Stomach (tissue), 9 donors: ENCODE measurements around the gene RAB19. TPM values are rescaled to one million over a fixed set of nuclear protein-coding genes. Genes with fewer than 3 reads are reported as not detected.

ENCODE experiments used
- DNase-seq, 2 donors: peaks; one replicate each; pipeline versions ENCODE4 v3.0.0 to v3.0.0-alpha.2; 2013 to 2019
- H3K27ac ChIP-seq, 5 donors: fragments of 200-600 bp in 4 of 5; sonication (generic) in 4 of 5; one replicate each; pipeline ENCODE4 v1.5.1; 2013 to 2019; ENCODE audit warnings: mild to moderate bottlenecking in 1 of 5, moderate library complexity in 1 of 5
- H3K27me3 ChIP-seq, 3 donors: fragments of 200-600 bp; sonication (generic); one replicate each; pipeline ENCODE4 v1.5.1; 2017 to 2019; ENCODE audit warnings: mixed run types in 1 of 3
- H3K36me3 ChIP-seq, 4 donors: fragments of 200-600 bp; sonication (generic); 1 replicate in 3 of 4; 2 replicates in 1 of 4; pipeline ENCODE4 v1.5.1; 2016 to 2019
- H3K4me1 ChIP-seq, 4 donors: fragments of 200-600 bp; sonication (generic); one replicate each; pipeline ENCODE4 v1.5.1; 2016 to 2019
- H3K4me3 ChIP-seq, 4 donors: fragments of 200-600 bp; sonication (generic) in 3 of 4; one replicate each; pipeline ENCODE4 v1.5.1; 2016 to 2019; ENCODE audit warnings: mild to moderate bottlenecking in 1 of 4
- H3K9me3 ChIP-seq, 4 donors: fragments of 200-600 bp; sonication (generic); one replicate each; pipeline ENCODE4 v1.5.1; 2016 to 2019
- CTCF ChIP-seq, 7 experiments: fragments of 450-650 bp in 4 of 7; fragments of 200-600 bp in 3 of 7; sonication (generic) in 3 of 7; IDR thresholded peaks; one replicate each; pipeline ENCODE4 v1.5.1; 2016 to 2019; ENCODE audit warnings: antibody characterized with exemption in 7 of 7, control low read depth in 2 of 7, mild to moderate bottlenecking in 1 of 7
- EP300 ChIP-seq: sonication (generic); formaldehyde crosslinking; IDR thresholded peaks from one replicate; pipeline ENCODE4 v1.6.1; 2017; ENCODE audit warnings: antibody characterized with exemption
- POLR2A ChIP-seq, 4 donors: fragments of 450-650 bp; IDR thresholded peaks; one replicate each; pipeline ENCODE4 v1.6.1; 2016; ENCODE audit warnings: antibody characterized with exemption in 4 of 4, control low read depth in 2 of 4, mild to moderate bottlenecking in 1 of 4, moderate library complexity in 1 of 4
- POLR2AphosphoS5 ChIP-seq, 3 donors: sonication (generic); formaldehyde crosslinking; IDR thresholded peaks; one replicate each; pipeline ENCODE4 v1.6.1; 2016; ENCODE audit warnings: antibody characterized with exemption in 3 of 3
- WGBS, 5 donors: extraction: QIAGEN DNeasy Blood & Tissue Kit in 3 of 5; methylation state at CpG; one replicate each; pipeline versions ENCODE4 v1.1.5 to v1.1.7; 2013 to 2018; 5-methylcytosine and 5-hydroxymethylcytosine counted together
- intact Hi-C: fragments of 100-400 bp; cut with DNase I; formaldehyde crosslinking; loops from one replicate; pipeline ENCODE4 v1.15.1; 2023; ENCODE audit warnings: low total_unique reads
- polyA plus RNA-seq, 3 donors: library from polyadenylated mRNA; stranded (reverse); fragments of 200-250 nt; gene quantifications; one replicate each; pipeline ENCODE4 v1.2.3, GENCODE V29; 2013
- total RNA-seq, 5 donors: library from RNA; depleted of rRNA; stranded (reverse); fragments of >200 nt; gene quantifications; one replicate each; pipeline versions ENCODE4 v1.1.0 to v1.2.3, GENCODE V29; 2014 to 2016
- donor health status: healthy with polysubstance abuse.
- donor health status: Bipolar disorder and iron deficiency.
- donor health status: healthy.

The RAB19 gene
- total and polyA plus RNA-seq, 8 donors: 0.20 to 4.6 (median 0.87) TPM; not detected in 3

- intact Hi-C loops: no loop called here
- Histone ChIP-seq H3K27me3 (no peaks in the 10 kb centered on the region), H3K4me1 (no peaks in the 10 kb centered on the region), H3K9me3 (no peaks in the 10 kb centered on the region), H3K36me3 (peaks cover 0 to 6% (median 2%) of the 10 kb centered on the region in 4 donors), H3K4me3 (no peak overlapping the region), H3K27ac (no peak overlapping the region)
- DNase-seq: no peak
- no peak for TF ChIP-seq POLR2AphosphoS5 (IDR thresholded peaks at IDR 0.05)
- TF ChIP-seq CTCF (IDR thresholded peaks at IDR 0.05): no peak
- TF ChIP-seq POLR2A (IDR thresholded peaks at IDR 0.05): no peak
- no peak for TF ChIP-seq EP300
- WGBS, 5 donors: 86 to 96% (median 93%) methylated on average over 11 of the region's 11 CpGs
Measured at GRCh38 chr7:140446467-140446866, 42.6 kb downstream of the RAB19 start.

- WGBS, 5 donors: 80 to 85% (median 83%) methylated on average over 7 of the region's 7 CpGs
- Histone ChIP-seq H3K27me3 (no peaks in the 10 kb centered on the region), H3K36me3 (peaks cover 0 to 19% (median 14%) of the 10 kb centered on the region in 4 donors), H3K4me1 (no peaks in the 10 kb centered on the region), H3K4me3 (no peak overlapping the region), H3K27ac (no peak overlapping the region), H3K9me3 (no peaks in the 10 kb centered on the region)
- intact Hi-C loops: no loop called here
- TF ChIP-seq POLR2AphosphoS5 (IDR thresholded peaks at IDR 0.05) (no peak), CTCF (IDR thresholded peaks at IDR 0.05) (no peak), EP300 (no peak), POLR2A (IDR thresholded peaks at IDR 0.05) (no peak)
- DNase-seq: no peak
Measured at GRCh38 chr7:140447841-140448240, 44.0 kb downstream of the RAB19 start.

DNA sequence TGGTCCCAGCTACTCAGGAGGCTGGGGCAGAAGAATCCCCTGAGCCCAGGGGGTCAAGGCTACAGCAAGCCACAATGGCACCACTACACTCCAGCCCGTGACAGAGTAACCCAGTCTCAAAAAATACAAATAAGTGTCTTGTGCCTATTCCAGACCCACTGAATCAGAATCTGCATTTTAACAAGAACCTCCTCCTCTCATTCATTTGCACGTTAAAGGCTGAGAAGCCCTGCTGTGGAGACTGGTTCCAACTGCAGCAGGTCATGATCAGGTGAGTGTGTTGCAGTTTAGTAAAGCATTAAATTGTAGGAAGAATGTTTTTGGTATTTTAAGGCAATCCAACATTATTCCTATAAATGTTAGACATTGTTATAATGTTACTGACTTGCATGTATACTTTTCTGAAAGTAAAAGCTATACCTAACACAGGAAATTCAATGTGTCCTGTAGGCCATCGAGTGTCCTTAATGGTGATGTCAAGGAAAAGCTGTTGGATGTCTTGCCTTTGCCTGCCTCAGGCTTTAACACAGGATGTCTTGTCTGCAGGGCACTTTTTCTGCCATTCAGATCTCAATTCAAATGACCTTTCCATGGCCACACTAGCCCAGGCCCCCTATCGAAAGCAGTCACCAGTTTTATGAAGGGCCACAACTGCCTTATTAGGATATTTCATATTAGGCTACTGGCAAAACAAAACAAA, 45.1 kb downstream of the RAB19 start:
- Histone ChIP-seq H3K36me3 (peaks cover 4 to 30% (median 25%) of the 10 kb centered on the region in 4 donors), H3K27ac (no peak overlapping the region), H3K9me3 (no peaks in the 10 kb centered on the region), H3K4me3 (no peak overlapping the region), H3K27me3 (no peaks in the 10 kb centered on the region), H3K4me1 (no peaks in the 10 kb centered on the region)
- TF ChIP-seq CTCF (IDR thresholded peaks at IDR 0.05): no peak
- no peak for TF ChIP-seq EP300
- no peak for TF ChIP-seq POLR2A (IDR thresholded peaks at IDR 0.05)
- TF ChIP-seq POLR2AphosphoS5 (IDR thresholded peaks at IDR 0.05): no peak
- intact Hi-C loops: no loop called here
- WGBS, 5 donors: 81 to 88% (median 85%) methylated on average over 4 of the region's 4 CpGs
- no peak for DNase-seq

GRCh38 chr7:140451716-140452115, 47.9 kb downstream of the RAB19 start:
- Histone ChIP-seq H3K27ac (no peak overlapping the region), H3K36me3 (peaks cover 30 to 58% (median 52%) of the 10 kb centered on the region in 4 donors), H3K4me3 (no peak overlapping the region), H3K27me3 (no peaks in the 10 kb centered on the region), H3K9me3 (no peaks in the 10 kb centered on the region), H3K4me1 (no peaks in the 10 kb centered on the region)
- intact Hi-C loops: no loop called here
- 20 to 75% (median 63%) methylated on average over 1 of the region's 1 CpG for WGBS, 5 donors
- TF ChIP-seq POLR2AphosphoS5 (IDR thresholded peaks at IDR 0.05): no peak
- no peak for TF ChIP-seq EP300
- no peak for TF ChIP-seq POLR2A (IDR thresholded peaks at IDR 0.05)
- no peak for TF ChIP-seq CTCF (IDR thresholded peaks at IDR 0.05)
- DNase-seq: no peak
